AG08396 (cell line): Measurements from ENCODE around the gene ARHGEF11.
"Not testable (repeated sequence)": the region's sequence is repeated elsewhere in the genome, so short reads cannot be mapped to it uniquely, and the experiment has no call there.

Source experiments
- DNase-seq: peaks from one replicate; pipeline ENCODE4 v3.0.0; 2012; ENCODE audit warnings: low spot score, mixed read lengths

Gene ARHGEF11

GRCh38 chr1:156929596-156930238 is 115.8 kb downstream of the ARHGEF11 start:
- no peak for DNase-seq

GRCh38 chr1:156928043-156928602 is 117.4 kb downstream of the ARHGEF11 start:
- DNase-seq = no peak

DNA sequence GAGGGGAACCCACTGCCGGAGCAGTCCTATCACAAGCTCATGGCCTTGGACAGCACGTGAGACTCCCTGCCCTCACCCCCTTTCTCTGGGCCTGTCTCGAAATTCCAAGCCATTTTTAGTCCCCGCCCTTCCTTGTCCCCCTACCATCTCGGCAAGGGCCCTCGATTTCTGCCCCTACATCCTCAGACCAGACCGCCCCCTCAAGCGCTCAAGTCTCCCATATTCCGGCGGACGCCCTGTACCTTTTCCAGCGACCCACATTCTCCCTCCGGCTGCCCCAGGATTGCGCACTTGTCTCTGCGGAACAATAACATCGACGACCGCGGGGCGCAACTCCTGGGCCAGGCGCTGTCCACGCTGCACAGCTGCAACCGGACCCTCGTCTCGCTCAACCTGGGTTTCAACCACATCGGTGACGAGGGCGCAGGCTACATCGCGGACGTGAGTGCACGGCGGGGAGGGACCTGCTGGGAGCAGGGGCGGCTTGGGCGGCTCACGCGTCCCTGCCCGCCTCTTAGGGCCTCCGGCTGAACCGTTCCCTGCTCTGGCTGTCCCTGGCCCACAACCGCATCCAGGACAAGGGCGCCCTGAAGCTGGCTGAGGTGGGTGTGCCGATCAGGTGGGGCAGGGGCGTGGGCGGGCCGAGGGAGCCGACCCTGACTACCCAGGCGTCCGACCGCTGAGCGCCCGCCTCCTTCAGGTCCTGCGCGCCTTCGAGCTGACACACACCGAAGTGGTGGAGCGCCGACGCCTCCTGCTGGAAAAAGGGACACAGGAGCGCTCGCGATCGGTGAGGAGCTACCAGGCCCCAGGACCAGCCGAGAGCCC is 118.1 kb downstream of the ARHGEF11 start:
- DNase-seq = peak; percentile 86

- not testable (repeated sequence) for DNase-seq
These were observed 118.8 kb downstream of the ARHGEF11 start for GRCh38 chr1:156926695-156927094.

DNA sequence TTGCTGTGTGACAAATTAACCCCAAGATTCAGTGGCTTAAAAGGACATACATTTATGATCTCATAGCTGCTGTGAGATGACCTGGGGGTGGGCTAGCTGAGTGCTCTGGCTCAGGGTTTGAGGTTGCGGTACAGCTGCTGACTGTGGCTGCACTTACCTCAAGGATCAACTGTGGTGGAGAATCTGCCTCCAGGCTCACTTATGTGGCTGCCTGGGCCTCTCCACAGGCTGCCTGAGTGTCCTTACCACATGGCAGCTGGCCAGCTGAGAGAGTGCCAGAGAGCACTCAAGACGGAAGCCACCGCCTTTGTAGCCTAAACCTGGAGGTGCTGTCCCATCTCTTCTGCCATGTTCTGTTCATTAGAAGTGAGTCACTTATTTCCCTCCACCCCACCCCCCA is 119.4 kb downstream of the ARHGEF11 start:
- peak; percentile 48 for DNase-seq

DNA sequence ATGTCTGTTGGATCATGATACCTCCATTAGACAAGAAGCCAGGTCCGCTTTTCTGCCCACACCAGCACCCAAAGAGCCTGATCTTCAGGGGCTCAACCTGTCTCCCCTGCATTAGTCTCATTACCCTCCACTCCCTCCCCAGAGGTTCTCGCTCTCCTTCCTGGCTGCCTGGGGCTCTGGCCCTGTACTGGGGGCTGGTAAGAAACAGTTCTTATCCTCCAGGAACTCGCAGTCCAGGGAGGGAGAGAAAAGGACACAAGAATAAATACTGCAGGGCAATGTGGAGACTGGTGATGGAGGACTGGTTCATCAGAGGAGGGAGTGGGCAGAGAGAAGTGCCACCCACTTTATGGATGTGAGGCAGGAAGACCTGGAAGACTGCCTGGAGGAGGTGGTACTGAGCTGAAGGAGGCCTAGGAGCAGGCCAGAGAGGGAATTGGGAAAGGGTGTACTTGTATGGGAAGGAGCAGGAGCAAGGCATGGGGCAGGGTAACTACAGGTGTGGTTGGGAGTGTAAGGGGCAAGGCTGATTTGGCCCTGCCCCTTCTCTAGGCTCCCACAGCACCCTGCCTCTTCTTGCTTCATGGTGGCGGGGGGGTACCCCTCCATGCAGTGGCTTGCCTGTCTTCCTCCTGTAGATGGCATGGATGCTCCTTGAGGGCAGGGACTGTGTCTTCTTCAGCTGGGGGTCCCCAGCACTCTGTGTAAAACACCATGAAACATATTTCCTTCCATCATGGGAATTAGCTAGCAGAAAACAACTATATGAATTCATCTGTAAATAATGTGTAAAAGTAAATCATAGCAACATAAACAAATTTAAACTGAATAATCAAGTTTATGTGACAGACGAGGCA is 120.2 kb downstream of the ARHGEF11 start:
- DNase-seq = no peak

GRCh38 chr1:156924478-156925153 is 120.9 kb downstream of the ARHGEF11 start:
- no peak for DNase-seq

GRCh38 chr1:156923670-156924477 is 121.7 kb downstream of the ARHGEF11 start:
- no peak for DNase-seq

DNA sequence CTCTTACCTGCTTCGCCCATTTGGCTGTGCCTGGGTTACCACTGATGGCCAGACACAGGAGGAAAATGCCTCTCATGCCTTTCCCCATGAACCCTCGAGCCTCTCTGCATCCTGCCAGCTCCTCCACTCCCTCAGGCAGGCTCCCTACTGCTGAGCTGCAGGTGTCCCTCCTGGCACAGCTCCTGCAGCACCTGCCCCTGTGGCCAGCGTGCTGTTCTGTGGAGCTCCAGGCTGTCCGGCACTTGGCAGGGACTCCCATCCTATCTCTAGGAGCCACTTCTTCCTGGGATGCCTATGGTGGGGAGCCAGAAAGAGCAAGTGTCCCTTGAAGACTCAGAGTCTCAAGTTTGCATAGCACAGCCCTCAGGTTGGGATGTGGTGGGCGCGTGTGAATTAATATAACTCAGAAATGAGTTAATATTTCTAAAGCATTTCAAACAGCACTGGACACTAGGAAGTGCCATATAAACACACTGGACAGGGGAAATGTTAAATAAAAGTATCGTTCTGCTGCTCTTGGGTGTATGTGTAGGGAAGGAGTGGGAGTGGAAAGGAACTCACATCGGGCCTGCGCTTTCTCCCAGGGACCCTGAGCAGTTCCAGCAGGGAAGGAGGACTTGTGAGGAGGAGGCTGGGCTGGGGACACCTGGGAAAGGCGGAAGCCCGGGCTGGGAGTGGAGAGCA is 122.4 kb downstream of the ARHGEF11 start:
- DNase-seq = no peak

DNA sequence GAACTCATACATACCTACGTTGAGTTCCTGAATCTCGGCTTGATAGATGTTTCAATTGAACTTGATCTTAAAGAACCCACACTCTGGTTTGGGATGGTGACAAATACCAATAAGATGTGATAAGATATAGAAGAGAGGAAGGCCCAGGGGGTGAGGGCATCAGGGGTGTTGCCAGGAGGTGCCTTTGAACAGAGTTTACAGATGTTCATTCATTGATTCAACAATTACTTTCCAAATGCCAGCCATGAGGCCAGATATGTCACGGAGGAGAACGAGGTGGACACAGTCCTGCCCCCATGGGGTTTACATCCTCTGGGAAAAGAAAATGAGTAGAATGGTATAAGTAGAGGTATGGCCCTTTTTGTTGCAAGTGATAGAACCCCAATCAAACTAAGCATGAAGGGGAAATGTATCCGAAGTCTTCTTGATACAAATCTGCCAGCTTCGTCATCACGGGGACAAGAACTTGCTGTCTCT is 124.5 kb downstream of the ARHGEF11 start:
- DNase-seq = no peak

DNA sequence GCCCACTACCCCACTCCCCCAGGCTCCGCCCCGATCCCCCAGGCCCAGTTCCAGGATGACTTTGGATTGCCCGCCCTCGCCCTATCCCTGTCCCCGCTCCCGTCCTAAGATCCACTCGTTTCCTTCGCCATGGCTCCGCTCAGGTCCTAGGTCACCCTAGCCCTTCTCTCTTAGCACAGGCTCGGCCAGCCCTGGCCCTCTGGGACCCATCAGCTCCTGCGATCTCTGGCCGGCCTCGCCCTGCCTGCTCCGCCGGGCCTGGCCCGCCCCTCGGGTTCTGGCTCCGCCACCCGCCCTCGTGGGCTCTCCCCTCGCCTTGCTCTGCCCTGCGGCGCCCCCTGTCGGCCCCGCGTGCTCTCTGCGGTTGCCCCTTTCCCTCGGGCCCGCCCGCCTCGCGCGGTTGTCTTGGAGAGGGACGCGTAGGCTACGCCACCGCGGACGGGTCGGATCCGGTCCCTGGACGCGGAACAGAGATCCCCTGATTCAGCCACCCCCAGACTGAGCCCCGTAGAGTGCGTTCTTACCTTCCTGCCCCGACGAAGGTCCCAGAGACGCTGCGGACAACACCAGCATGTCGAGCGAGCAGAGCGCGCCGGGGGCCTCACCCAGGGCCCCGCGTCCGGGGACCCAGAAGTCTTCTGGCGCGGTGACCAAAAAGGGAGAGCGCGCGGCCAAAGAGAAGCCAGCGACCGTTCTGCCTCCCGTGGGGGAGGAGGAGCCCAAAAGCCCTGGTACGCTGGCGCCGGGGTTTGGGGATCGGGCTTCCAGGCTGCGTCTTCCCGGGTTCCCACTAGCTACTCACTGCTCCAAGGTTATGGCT is 125.1 kb downstream of the ARHGEF11 start, which contains the start of gene LRRC71:
TSS of gene LRRC71 (plus strand) at position 400 of the 820 bp plus-strand sequence. CDS start at position 572, 172 bp downstream.
- DNase-seq = peak; percentile 97

DNA sequence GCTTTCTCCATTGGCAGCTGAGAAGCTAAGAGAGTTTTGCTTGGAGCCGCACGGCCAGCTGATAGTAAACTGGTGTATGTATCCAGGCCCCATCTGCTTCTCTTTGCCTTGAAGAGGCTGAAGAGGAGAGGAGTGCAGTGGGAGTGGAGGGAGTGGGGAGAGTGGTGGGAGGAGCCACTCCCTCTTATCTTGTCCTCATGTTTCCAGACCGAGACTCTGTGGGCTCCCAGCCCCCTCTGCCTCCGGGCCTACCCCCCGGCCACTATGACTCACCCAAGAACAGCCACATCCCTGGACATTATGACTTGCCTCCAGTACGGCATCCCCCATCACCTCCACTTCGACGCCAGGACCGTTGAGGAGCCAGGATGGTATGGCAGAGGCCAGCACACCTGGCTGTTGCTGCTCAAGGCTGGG is 131.1 kb downstream of the ARHGEF11 start:
- DNase-seq = no peak

DNA sequence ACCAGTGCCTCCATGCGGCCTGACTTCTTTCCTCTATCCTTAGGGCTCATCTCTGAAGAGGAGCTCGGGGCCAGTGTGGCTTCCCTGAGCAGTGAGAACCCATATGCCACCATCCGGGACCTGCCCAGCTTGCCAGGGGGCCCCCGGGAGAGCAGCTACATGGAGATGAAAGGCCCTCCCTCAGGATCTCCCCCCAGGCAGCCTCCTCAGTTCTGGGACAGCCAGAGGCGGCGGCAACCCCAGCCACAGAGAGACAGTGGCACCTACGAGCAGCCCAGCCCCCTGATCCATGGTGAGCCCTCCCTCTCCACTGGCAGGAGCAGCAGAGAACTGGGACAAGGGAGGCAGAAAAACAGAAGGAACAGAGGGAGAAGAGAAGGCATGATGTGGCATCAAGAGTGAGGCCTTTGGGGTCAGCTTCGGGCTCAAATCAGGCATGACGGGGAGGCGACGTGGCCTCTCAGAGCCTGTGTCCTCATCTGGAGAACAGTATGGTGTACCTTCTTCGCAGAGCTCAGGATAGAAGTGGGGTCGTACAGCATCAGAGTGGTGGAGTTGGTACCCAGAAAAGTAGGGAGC is 131.6 kb downstream of the ARHGEF11 start:
- DNase-seq = no peak

GRCh38 chr1:156912861-156913808 is 132.4 kb downstream of the ARHGEF11 start:
- DNase-seq = no peak

GRCh38 chr1:156912310-156912709 is 133.2 kb downstream of the ARHGEF11 start:
- no peak for DNase-seq

DNA sequence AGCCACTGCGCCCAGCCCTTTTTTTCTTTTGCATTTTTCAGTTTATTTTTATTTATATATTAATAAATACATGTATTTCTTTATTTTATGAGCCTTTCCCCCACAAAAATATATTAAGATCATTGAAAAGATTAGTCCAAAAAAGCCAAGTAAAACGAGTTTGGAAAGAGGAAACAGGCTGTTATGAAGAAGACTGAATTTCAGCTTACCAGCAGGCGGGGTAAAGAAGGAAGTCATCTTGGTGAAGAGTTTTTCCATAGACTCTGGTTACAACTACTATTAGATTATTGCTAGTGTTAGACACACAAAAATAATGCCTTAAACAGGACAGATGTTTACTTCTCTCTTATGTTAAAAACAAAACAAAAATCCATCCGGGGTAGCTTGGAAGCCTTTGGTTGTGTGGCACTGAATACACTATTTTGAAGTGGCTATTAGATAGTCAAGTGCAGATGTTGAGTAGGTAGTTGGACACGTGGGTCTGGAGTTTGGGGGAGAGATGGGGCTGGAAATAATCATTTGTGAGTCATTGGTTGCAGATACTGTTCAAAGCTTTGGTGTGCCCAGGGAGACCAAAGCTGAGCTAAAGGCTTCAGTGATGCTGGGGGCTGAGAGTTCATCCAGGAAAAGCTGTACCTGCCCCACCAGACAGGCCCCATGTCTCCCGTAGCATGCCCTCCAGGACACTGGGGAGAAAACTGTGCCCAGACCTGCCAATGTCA is 133.8 kb downstream of the ARHGEF11 start:
- no peak for DNase-seq

DNA sequence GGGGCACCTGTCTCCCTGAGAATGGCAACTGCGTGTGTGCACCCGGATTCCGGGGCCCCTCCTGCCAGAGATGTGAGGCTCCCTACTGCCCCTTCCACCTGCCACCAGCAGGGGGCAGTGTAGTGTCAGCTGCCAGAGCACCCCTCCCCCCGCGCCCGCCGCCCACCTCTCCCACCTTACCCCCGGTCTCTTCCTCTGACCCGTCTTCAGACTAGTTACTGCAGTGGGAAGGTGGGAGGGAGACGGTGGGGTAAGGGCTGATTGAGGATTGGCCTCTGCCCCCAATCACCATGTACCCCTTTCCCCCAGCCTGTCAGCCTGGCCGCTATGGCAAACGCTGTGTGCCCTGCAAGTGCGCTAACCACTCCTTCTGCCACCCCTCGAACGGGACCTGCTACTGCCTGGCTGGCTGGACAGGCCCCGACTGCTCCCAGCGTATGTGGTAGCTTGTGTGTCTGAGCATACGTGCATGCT is 135.2 kb downstream of the ARHGEF11 start:
- peak; percentile 65 for DNase-seq
